Fibroblast of skin of left quadriceps (primary cell): ENCODE measurements around the gene RAB3GAP2.
"Not testable (repeated sequence)": the region's sequence is repeated elsewhere in the genome, so short reads cannot be mapped to it uniquely, and the experiment has no call there.

Experiments
- DNase-seq, 2 experiments: peaks; one replicate each; pipeline ENCODE4 v3.0.0-alpha.2; 2013; ENCODE audit warnings: low read depth in 2 of 2

The RAB3GAP2 gene

GRCh38 chr1:220272047-220272840, at the start of gene RAB3GAP2:
Gene RAB3GAP2 (minus strand): TSS chr1:220272453. CDS start chr1:220272337, 116 bp downstream.
- peak; percentile 83 for DNase-seq

- no peak for DNase-seq
These were observed 49.5 kb upstream of the RAB3GAP2 start for GRCh38 chr1:220321758-220322157.

GRCh38 chr1:220320709-220321108, 48.5 kb upstream of the RAB3GAP2 start:
- no peak for DNase-seq

- no peak for DNase-seq
These were observed 46.4 kb upstream of the RAB3GAP2 start for GRCh38 chr1:220318673-220319072.

- DNase-seq, result no peak
These were observed 44.9 kb upstream of the RAB3GAP2 start for GRCh38 chr1:220317161-220317560.

GRCh38 chr1:220316305-220316704, 44.1 kb upstream of the RAB3GAP2 start:
- no peak for DNase-seq

- no peak for DNase-seq
These were observed 43.0 kb upstream of the RAB3GAP2 start for GRCh38 chr1:220315070-220315839.

- no peak for DNase-seq
These were observed 41.3 kb upstream of the RAB3GAP2 start for GRCh38 chr1:220313576-220313975.

GRCh38 chr1:220310147-220310546, 37.9 kb upstream of the RAB3GAP2 start:
- not testable (repeated sequence) for DNase-seq

GRCh38 chr1:220307607-220308006, 35.4 kb upstream of the RAB3GAP2 start:
- no peak for DNase-seq

GRCh38 chr1:220306339-220306738, 34.1 kb upstream of the RAB3GAP2 start:
- DNase-seq, result no peak

GRCh38 chr1:220303871-220304270, 31.6 kb upstream of the RAB3GAP2 start:
- no peak for DNase-seq

GRCh38 chr1:220301630-220302029, 29.4 kb upstream of the RAB3GAP2 start:
- DNase-seq, result no peak

GRCh38 chr1:220300442-220301121, 28.3 kb upstream of the RAB3GAP2 start:
- DNase-seq, result peak; percentile 68 to 73

GRCh38 chr1:220299337-220299736, 27.1 kb upstream of the RAB3GAP2 start:
- DNase-seq, result no peak

GRCh38 chr1:220298470-220299205, 26.4 kb upstream of the RAB3GAP2 start:
- no peak for DNase-seq

- DNase-seq, result no peak
These were observed 24.7 kb upstream of the RAB3GAP2 start for GRCh38 chr1:220296981-220297380.

GRCh38 chr1:220294846-220295301, 22.6 kb upstream of the RAB3GAP2 start:
- peak; percentile 59 to 68 for DNase-seq

- DNase-seq, result no peak
These were observed 19.3 kb upstream of the RAB3GAP2 start for GRCh38 chr1:220291580-220291979.

GRCh38 chr1:220290140-220290761, 18.0 kb upstream of the RAB3GAP2 start:
- DNase-seq, result no peak

GRCh38 chr1:220287129-220287528, 14.9 kb upstream of the RAB3GAP2 start:
- DNase-seq, result no peak
